Tibial nerve (tissue), 4 donors: ENCODE measurements around the gene IL36G. TPM values are rescaled to one million over a fixed set of nuclear protein-coding genes. Genes with fewer than 3 reads are reported as not detected.

Experiments used
- DNase-seq, 2 donors: peaks; one replicate each; pipeline ENCODE4 v3.0.0-alpha.2; 2019; ENCODE audit warnings: low spot score in 2 of 2
- H3K27ac ChIP-seq, 4 donors: fragments of 200-600 bp; sonication (generic) in 3 of 4; one replicate each; pipeline ENCODE4 v1.5.1; 2017 to 2019; ENCODE audit warnings: mild to moderate bottlenecking in 1 of 4
- H3K27me3 ChIP-seq, 2 donors: fragments of 200-600 bp; sonication (generic) in 1 of 2; one replicate each; pipeline versions ENCODE4 v1.5.1 to v1.6.0; 2017 to 2019
- H3K36me3 ChIP-seq, 3 donors: fragments of 200-600 bp; sonication (generic); one replicate each; pipeline ENCODE4 v1.5.1; 2018 to 2019
- H3K4me1 ChIP-seq, 4 donors: fragments of 200-600 bp; sonication (generic) in 3 of 4; one replicate each; pipeline ENCODE4 v1.5.1; 2017 to 2019
- H3K4me3 ChIP-seq, 4 donors: fragments of 200-600 bp; sonication (generic) in 3 of 4; one replicate each; pipeline ENCODE4 v1.5.1; 2017 to 2019; ENCODE audit warnings: mild to moderate bottlenecking in 1 of 4, moderate library complexity in 1 of 4
- H3K9me3 ChIP-seq, 4 donors: fragments of 200-600 bp; sonication (generic) in 3 of 4; one replicate each; pipeline ENCODE4 v1.5.1; 2017 to 2019
- EP300 ChIP-seq, 2 donors: sonication (generic); formaldehyde crosslinking; IDR thresholded peaks; one replicate each; pipeline ENCODE4 v1.6.1; 2017; ENCODE audit warnings: antibody characterized with exemption in 2 of 2, mild to moderate bottlenecking in 1 of 2
- POLR2A ChIP-seq, 2 donors: fragments of 450-650 bp; IDR thresholded peaks; one replicate each; pipeline ENCODE4 v1.6.1; 2017; ENCODE audit warnings: antibody characterized with exemption in 2 of 2, mild to moderate bottlenecking in 2 of 2, moderate library complexity in 2 of 2
- WGBS, 2 donors: methylation state at CpG; one replicate each; pipeline ENCODE4 v1.1.5; 2018; 5-methylcytosine and 5-hydroxymethylcytosine counted together
- small RNA-seq: library from RNA; depleted of rRNA; stranded (forward); fragments of <200 nt; gene quantifications from one replicate; pipeline ENCODE3, GENCODE V24; 2016
- total RNA-seq, 4 donors: library from RNA; depleted of rRNA; stranded (reverse); fragments of >200 nt; gene quantifications; one replicate each; pipeline ENCODE4 v1.1.0, GENCODE V29; 2016
- TF ChIP-seq, protein P1 (sequence below), 5 experiments: fragments of 200-600 bp in 3 of 5; fragments of 450-650 bp in 2 of 5; sonication (generic) in 3 of 5; IDR thresholded peaks; one replicate each; pipeline ENCODE4 v1.5.1; 2016 to 2019; ENCODE audit warnings: antibody characterized with exemption in 5 of 5, mild to moderate bottlenecking in 3 of 5, moderate library complexity in 2 of 5

The IL36G gene
- total RNA-seq, 4 donors from 2014 or later: not detected

DNA sequence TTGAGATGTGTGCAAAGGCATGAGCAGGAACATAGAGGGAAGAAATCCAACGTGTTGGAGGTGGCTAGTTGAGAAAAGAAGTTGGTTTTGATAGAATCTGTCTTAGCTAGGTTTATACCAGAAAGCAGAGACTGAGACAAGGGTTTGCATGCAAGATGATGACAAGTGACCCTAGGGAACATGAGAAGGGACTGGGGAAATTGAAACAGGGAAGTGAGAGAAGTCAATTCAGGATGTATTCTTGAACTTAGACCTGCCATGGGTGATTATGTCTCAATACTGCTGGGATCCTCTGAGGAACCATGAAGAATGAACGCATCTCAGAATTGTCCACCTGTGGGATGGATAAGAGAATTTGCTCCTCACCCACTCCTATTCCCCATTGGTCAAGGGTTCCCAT is 47.9 kb downstream of the IL36G start:
- DNase-seq: no peak
- H3K36me3 ChIP-seq: no peaks in the 10 kb centered on the region
- TF ChIP-seq POLR2A (IDR thresholded peaks at IDR 0.05) (no peak), EP300 (IDR thresholded peaks at IDR 0.05) (no peak)
- TF ChIP-seq, protein P1, sequence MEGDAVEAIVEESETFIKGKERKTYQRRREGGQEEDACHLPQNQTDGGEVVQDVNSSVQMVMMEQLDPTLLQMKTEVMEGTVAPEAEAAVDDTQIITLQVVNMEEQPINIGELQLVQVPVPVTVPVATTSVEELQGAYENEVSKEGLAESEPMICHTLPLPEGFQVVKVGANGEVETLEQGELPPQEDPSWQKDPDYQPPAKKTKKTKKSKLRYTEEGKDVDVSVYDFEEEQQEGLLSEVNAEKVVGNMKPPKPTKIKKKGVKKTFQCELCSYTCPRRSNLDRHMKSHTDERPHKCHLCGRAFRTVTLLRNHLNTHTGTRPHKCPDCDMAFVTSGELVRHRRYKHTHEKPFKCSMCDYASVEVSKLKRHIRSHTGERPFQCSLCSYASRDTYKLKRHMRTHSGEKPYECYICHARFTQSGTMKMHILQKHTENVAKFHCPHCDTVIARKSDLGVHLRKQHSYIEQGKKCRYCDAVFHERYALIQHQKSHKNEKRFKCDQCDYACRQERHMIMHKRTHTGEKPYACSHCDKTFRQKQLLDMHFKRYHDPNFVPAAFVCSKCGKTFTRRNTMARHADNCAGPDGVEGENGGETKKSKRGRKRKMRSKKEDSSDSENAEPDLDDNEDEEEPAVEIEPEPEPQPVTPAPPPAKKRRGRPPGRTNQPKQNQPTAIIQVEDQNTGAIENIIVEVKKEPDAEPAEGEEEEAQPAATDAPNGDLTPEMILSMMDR (IDR thresholded peaks at IDR 0.05): no peak
- WGBS, 2 donors: 47 to 60% methylated on average over 2 of the region's 2 CpGs
- no peak overlapping the region for H3K27ac ChIP-seq
- H3K4me3 ChIP-seq: no peak overlapping the region
- no peaks in the 10 kb centered on the region for H3K9me3 ChIP-seq
- no peaks in the 10 kb centered on the region for H3K4me1 ChIP-seq
- no peaks in the 10 kb centered on the region for H3K27me3 ChIP-seq

DNA sequence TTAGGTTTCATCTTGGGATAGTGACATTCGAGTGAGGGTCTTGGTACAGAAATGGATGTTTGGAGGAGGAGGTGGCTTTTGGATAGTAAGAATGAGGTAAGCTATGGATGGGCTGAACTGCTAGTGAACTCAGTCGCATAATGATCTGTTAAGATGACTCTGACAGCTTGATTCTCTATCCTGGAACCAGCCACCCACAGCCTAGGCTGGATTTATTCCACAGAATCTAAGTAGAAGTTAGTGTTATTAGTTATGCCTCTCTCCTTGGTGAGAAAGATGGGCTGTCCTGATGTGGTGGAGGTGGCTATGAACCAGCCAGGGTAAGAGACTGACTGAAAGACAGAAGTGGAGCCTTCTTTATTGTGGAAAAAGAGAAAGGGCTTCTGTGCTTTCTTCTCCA is 49.9 kb downstream of the IL36G start:
- no peak overlapping the region for H3K4me3 ChIP-seq
- TF ChIP-seq, protein P1 (IDR thresholded peaks at IDR 0.05): no peak
- TF ChIP-seq POLR2A (IDR thresholded peaks at IDR 0.05) (no peak), EP300 (IDR thresholded peaks at IDR 0.05) (no peak)
- no peaks in the 10 kb centered on the region for H3K9me3 ChIP-seq
- DNase-seq: no peak
- H3K27me3 ChIP-seq: no peaks in the 10 kb centered on the region
- 80 to 88% methylated on average over 2 of the region's 2 CpGs for WGBS, 2 donors
- no peak overlapping the region for H3K27ac ChIP-seq
- H3K4me1 ChIP-seq: no peaks in the 10 kb centered on the region
- no peaks in the 10 kb centered on the region for H3K36me3 ChIP-seq

DNA sequence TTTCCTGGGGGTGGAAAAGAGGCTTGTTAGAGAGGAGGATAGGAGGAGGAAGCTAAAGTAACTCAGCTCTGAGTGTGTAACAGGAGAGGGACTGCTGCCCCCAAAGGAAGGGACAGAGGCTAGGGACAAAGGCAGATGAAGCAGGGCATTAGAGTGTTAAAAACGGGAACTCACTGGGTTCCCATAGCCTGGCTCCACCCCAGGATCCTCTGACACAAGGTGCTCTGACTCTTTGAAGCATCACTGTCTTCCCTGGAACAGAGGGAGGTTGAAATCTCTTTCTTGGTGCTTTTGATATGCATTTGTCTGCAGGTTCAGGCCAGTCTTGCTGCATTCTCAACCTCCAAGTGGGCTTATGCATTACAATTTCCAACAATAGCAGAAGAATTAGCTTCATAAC is 50.3 kb downstream of the IL36G start:
- Histone ChIP-seq H3K27ac (no peak overlapping the region), H3K36me3 (no peaks in the 10 kb centered on the region), H3K4me1 (no peaks in the 10 kb centered on the region), H3K4me3 (no peak overlapping the region), H3K27me3 (no peaks in the 10 kb centered on the region), H3K9me3 (no peaks in the 10 kb centered on the region)
- 0% methylated on average over 1 of the region's 1 CpG for WGBS, 2 donors
- no peak for DNase-seq
- TF ChIP-seq EP300 (IDR thresholded peaks at IDR 0.05): no peak
- no peak for TF ChIP-seq POLR2A (IDR thresholded peaks at IDR 0.05)
- TF ChIP-seq, protein P1 (IDR thresholded peaks at IDR 0.05): no peak

DNA sequence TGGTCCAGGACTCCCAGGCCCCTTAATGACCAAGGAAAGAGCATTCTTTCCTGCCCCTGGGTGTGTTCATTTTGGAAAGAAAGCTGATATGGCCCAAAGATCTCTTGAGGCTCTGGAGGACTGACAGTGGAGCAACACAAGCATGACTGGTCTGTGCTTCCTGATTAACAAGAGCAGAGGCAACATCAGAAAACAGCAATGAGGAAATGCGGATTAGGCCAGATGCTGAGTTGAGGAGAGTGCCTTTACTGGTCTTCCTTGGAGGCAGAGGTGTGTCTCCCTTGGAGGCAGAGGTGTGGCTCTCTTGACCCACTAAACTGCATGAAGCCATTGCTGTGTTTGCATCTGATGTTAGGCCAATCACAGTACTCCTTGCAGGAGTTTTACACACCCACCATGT is 54.9 kb downstream of the IL36G start:
- Histone ChIP-seq H3K36me3 (no peaks in the 10 kb centered on the region), H3K4me3 (no peak overlapping the region), H3K27ac (no peak overlapping the region), H3K4me1 (no peaks in the 10 kb centered on the region), H3K27me3 (no peaks in the 10 kb centered on the region), H3K9me3 (no peaks in the 10 kb centered on the region)
- WGBS, 2 donors: 94 to 100% methylated on average over 1 of the region's 1 CpG
- TF ChIP-seq EP300 (IDR thresholded peaks at IDR 0.05) (no peak), POLR2A (IDR thresholded peaks at IDR 0.05) (no peak)
- TF ChIP-seq, protein P1 (IDR thresholded peaks at IDR 0.05): no peak
- no peak for DNase-seq

DNA sequence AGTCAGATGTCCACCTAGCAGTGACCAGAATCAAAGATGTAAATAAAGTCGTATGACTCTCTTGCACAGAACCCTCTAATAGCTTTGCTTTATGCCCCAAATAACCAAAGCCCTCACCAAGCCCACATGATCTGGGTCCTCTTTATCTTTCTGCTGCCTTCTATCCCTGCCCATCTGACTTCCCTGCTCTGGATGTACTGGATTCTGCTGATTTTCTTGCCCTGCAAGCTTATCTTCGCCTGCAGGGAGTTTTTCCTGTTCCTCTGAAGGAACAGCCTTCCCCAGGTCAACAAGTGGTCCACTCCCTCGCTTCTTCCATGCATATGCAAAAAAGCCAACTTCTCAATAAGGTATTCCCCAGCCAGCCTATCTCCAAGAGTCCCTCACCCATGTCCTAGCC is 56.2 kb downstream of the IL36G start:
- no peaks in the 10 kb centered on the region for H3K4me1 ChIP-seq
- H3K36me3 ChIP-seq: no peaks in the 10 kb centered on the region
- H3K27me3 ChIP-seq: no peaks in the 10 kb centered on the region
- H3K9me3 ChIP-seq: no peaks in the 10 kb centered on the region
- DNase-seq: no peak
- no peak overlapping the region for H3K27ac ChIP-seq
- no peak overlapping the region for H3K4me3 ChIP-seq
- TF ChIP-seq POLR2A (IDR thresholded peaks at IDR 0.05): no peak
- WGBS, 2 donors: 84% methylated on average over 3 of the region's 3 CpGs

Small RNA genes lying within 50 kb of the gene (small RNA-seq; reads per million reads assigned to genes)
- gene HMGN2P23: not detected

Other genes with a start within 250 kb of the IL36G start
- gene CKAP2L, start 213.4 kb upstream of the IL36G start, total RNA-seq: not detected
- 1 to 10 TPM in 1 of 4 donors, not detected in 3; 1.1 TPM for gene IL1A, start 193.5 kb upstream of the IL36G start, total RNA-seq
- gene IL1B, start 141.2 kb upstream of the IL36G start, total RNA-seq: 1 to 10 TPM in 1 of 4 donors, under 1 TPM in 2, not detected in 1; 0.22 to 2.7 (median 0.39) TPM
- not detected for gene IL37, start 66.8 kb upstream of the IL36G start, total RNA-seq
- not detected for gene IL36A, start 27.5 kb downstream of the IL36G start, total RNA-seq
- not detected for gene IL36B, start 74.9 kb downstream of the IL36G start, total RNA-seq
- gene IL36RN, start 81.2 kb downstream of the IL36G start, total RNA-seq: not detected
- gene IL1F10, start 90.0 kb downstream of the IL36G start, total RNA-seq: not detected
- under 1 TPM in 1 of 4 donors, not detected in 3; 0.59 TPM for gene IL1RN, start 149.6 kb downstream of the IL36G start, total RNA-seq
- gene PSD4, start 196.0 kb downstream of the IL36G start, total RNA-seq: 10 to 100 TPM in 3 of 4 donors, 1 to 10 TPM in 1; 8.7 to 20.7 (median 11.3) TPM